Osteoblast (primary cell): ENCODE data around the gene MPO. TPM values are rescaled to one million over a fixed set of nuclear protein-coding genes. Genes with fewer than 3 reads are reported as not detected.

Experiments used
- DNase-seq: peaks from one replicate; pipeline ENCODE4 v3.0.0; 2011; ENCODE audit warnings: low spot score, mixed read lengths; ENCODE audit not compliant: insufficient read length; ENCODE audit errors: missing footprints
- H2AFZ ChIP-seq: 2 replicates; pipeline ENCODE4 v1.6.0; 2011; ENCODE audit warnings: mild to moderate bottlenecking, low read length
- H3K27ac ChIP-seq: 2 replicates; pipeline ENCODE4 v1.5.1; 2011; ENCODE audit warnings: mild to moderate bottlenecking, low read depth, low read length, moderate library complexity
- H3K27me3 ChIP-seq: 2 replicates; pipeline ENCODE4 v1.6.0; 2012; ENCODE audit warnings: mild to moderate bottlenecking, control low read depth, inconsistent platforms, low read length, moderate library complexity; ENCODE audit not compliant: insufficient read depth
- H3K36me3 ChIP-seq: 2 replicates; pipeline ENCODE4 v1.5.1; 2011; ENCODE audit warnings: mild to moderate bottlenecking, low read length, control low read depth, moderate library complexity; ENCODE audit not compliant: insufficient read depth
- H3K4me1 ChIP-seq: 2 replicates; pipeline ENCODE4 v1.5.1; 2011; ENCODE audit warnings: mild to moderate bottlenecking, low read length, control low read depth, moderate library complexity; ENCODE audit not compliant: insufficient read depth
- H3K4me2 ChIP-seq: 2 replicates; pipeline ENCODE4 v1.6.0; 2011; ENCODE audit warnings: mild to moderate bottlenecking, low read length; ENCODE audit not compliant: insufficient read depth
- H3K4me3 ChIP-seq: fragments of 200-600 bp; sonication (generic); 3 replicates; pipeline ENCODE4 v1.5.1; 2012; ENCODE audit warnings: mild to moderate bottlenecking, low read length, inconsistent platforms; ENCODE audit not compliant: insufficient read depth
- H3K79me2 ChIP-seq: 2 replicates; pipeline ENCODE4 v1.6.0; 2012; ENCODE audit warnings: mild to moderate bottlenecking, low read length, control low read depth, inconsistent platforms; ENCODE audit not compliant: insufficient read depth
- H3K9me3 ChIP-seq: 2 replicates; pipeline ENCODE4 v1.5.1; 2011; ENCODE audit warnings: low read depth, low read length, control low read depth
- H4K20me1 ChIP-seq: 2 replicates; pipeline ENCODE4 v1.6.0; 2012; ENCODE audit warnings: mild to moderate bottlenecking, low read length, control low read depth; ENCODE audit not compliant: insufficient read depth
- CTCF ChIP-seq: IDR thresholded peaks from 2 replicates; pipeline ENCODE4 v1.5.1; 2011; ENCODE audit warnings: mild to moderate bottlenecking, low read depth, low read length, moderate library complexity; ENCODE audit errors: extremely low read depth
- total RNA-seq: library from RNA; depleted of rRNA; stranded (reverse); fragments of >200 nt; gene quantifications from 2 replicates; pipeline ENCODE4 v1.2.3, GENCODE V29; 2012

MPO gene
- total RNA-seq, 1 donor: under 0.01 TPM

- H3K27me3 ChIP-seq: peaks cover 17% of the 10 kb centered on the region
- no peak for DNase-seq
Measured at GRCh38 chr17:58265902-58266875, 14.5 kb downstream of the MPO start.

GRCh38 chr17:58265271-58265670 is 15.5 kb downstream of the MPO start:
- no peaks in the 10 kb centered on the region for H3K79me2 ChIP-seq
- H3K4me3 ChIP-seq: no peak overlapping the region
- no peak for DNase-seq
- no peak for TF ChIP-seq CTCF
- peaks cover 23% of the 10 kb centered on the region for H3K27me3 ChIP-seq
- H3K4me1 ChIP-seq: no peaks in the 10 kb centered on the region
- no peaks in the 10 kb centered on the region for H4K20me1 ChIP-seq
- H3K27ac ChIP-seq: no peak overlapping the region
- H3K36me3 ChIP-seq: no peaks in the 10 kb centered on the region
- no peak overlapping the region for H2AFZ ChIP-seq
- no peaks in the 10 kb centered on the region for H3K9me3 ChIP-seq
- H3K4me2 ChIP-seq: no peak overlapping the region

More at GRCh38 chr17:58265902-58266875, 14.5 kb downstream of the MPO start:
- Histone ChIP-seq H3K27ac (no peak overlapping the region), H3K9me3 (no peaks in the 10 kb centered on the region), H3K4me3 (no peak overlapping the region), H2AFZ (no peak overlapping the region), H3K4me2 (no peak overlapping the region), H3K36me3 (no peaks in the 10 kb centered on the region), H3K79me2 (no peaks in the 10 kb centered on the region), H4K20me1 (no peaks in the 10 kb centered on the region), H3K4me1 (no peaks in the 10 kb centered on the region)
- TF ChIP-seq CTCF: no peak

- Histone ChIP-seq H3K27ac (no peak overlapping the region), H3K79me2 (no peaks in the 10 kb centered on the region), H3K36me3 (no peaks in the 10 kb centered on the region), H3K9me3 (no peaks in the 10 kb centered on the region), H3K4me1 (no peaks in the 10 kb centered on the region), H2AFZ (no peak overlapping the region), H3K4me2 (no peak overlapping the region), H3K27me3 (peaks cover 23% of the 10 kb centered on the region), H4K20me1 (no peaks in the 10 kb centered on the region), H3K4me3 (no peak overlapping the region)
- TF ChIP-seq CTCF: no peak
- DNase-seq: no peak
Measured at GRCh38 chr17:58264407-58265103, 16.2 kb downstream of the MPO start.

- peaks cover 29% of the 10 kb centered on the region for H3K27me3 ChIP-seq
- H4K20me1 ChIP-seq: no peaks in the 10 kb centered on the region
- no peak for TF ChIP-seq CTCF
- H2AFZ ChIP-seq: no peak overlapping the region
- H3K9me3 ChIP-seq: no peaks in the 10 kb centered on the region
- no peaks in the 10 kb centered on the region for H3K79me2 ChIP-seq
- H3K27ac ChIP-seq: no peak overlapping the region
- DNase-seq: no peak
- no peaks in the 10 kb centered on the region for H3K4me1 ChIP-seq
- H3K4me2 ChIP-seq: no peak overlapping the region
- no peaks in the 10 kb centered on the region for H3K36me3 ChIP-seq
- H3K4me3 ChIP-seq: no peak overlapping the region
Measured at GRCh38 chr17:58263773-58264172, 17.0 kb downstream of the MPO start.
